GM12874 (cell line): ENCODE measurements around the gene ZNF107.

Experiments
- CTCF ChIP-seq: IDR thresholded peaks from 2 replicates; pipeline ENCODE4 v1.5.1; 2011; ENCODE audit warnings: low read depth, mild to moderate bottlenecking, control low read depth, low read length, moderate library complexity; ENCODE audit not compliant: insufficient read depth

The ZNF107 gene

GRCh38 chr7:64665980-64666662 is at the start of gene ZNF107:
Gene ZNF107, plus strand, starts transcription at chr7:64666133. Its CDS starts 150 bp downstream, at chr7:64666283.
- TF ChIP-seq CTCF: no peak

GRCh38 chr7:64618785-64619456 is 47.0 kb upstream of the ZNF107 start:
- TF ChIP-seq CTCF: 0 out of 2 replicates have a peak, but pooled peaks have one; percentile 19

DNA sequence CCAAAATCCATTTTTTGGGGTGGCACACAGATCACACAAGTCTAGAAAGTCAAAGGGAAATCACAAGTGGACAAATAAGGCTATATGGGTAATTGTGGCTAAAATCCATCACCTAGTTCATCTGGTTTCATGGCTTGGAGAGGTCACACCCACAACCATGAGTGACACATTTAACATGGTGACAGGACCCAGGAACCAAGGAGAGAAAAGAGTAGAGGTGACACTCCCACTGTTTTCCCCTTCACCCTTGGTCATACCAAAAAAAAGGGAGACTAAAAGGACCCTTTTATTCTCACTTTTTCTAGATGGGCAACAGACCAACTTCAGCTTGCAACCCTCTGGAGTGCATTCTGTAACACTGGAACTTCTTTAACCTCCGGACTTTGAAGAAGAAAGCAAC is 46.2 kb upstream of the ZNF107 start:
- TF ChIP-seq CTCF: no peak

DNA sequence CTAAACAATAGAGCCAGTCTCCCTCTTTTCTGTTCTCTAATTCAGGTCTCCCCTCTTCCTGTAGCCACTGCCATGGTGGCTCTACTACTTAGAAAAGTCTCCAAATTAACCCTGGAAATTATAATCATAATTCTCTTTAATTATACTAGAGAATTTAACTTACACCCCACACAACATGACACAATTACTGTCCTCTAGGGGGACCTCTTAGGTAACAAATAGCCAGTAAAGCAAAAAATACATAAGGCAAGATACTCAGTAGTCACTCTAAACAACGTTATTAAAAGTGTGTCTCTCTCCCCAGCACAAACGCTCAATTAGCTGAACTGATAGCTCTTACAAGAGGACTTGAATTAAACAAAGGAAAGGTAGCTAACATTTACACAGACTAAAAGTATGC is 44.3 kb upstream of the ZNF107 start:
- TF ChIP-seq CTCF: no peak

DNA sequence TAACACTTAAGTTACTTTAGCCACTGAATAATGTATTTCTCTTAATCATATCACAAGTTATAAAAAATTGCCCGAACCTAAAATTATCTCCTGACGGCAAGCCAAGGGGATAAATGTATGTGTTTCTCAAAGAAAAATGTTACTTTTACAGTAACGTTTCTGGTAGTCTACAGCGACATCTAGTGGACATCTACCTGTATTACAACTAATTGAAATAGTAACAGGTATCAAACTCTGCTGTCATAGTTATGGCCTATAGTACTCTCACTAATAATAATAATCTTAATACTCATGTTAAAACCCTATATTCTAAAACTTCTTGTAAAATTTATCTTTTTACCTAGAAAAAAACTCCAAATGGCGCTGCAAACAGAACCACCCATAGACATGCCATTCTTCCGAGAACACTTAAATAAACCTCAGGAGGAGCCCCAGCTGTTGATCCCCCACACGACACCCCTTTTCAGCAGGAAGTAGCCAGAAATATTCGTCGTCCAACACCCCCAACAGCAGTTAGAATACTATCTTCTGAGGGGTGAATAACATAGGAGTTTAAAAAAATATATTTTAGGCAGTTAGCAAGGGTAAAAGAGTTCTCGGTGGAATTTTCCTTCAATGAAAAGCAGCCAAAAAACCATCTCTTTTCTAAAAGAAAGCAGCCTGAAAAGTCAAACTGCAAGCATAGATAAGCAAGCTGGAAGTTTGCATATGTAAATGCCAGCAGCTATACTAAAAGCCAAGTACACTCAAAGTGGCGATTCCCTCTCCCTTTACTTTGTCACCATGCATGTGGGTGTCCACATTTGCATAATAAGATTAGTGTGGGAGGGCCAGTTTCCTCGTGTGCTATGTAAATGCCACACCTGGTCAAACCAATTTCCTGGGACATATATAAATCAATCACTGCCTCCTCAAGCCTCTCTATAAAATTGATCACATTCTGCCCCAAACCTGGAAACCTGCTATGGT is 40.5 kb upstream of the ZNF107 start:
- 0 out of 2 replicates have a peak, but pooled peaks have one; percentile 29 for TF ChIP-seq CTCF

GRCh38 chr7:64626083-64626469 is 39.9 kb upstream of the ZNF107 start:
- TF ChIP-seq CTCF: no peak

GRCh38 chr7:64626557-64626956 is 39.4 kb upstream of the ZNF107 start:
- TF ChIP-seq CTCF: no peak
